HS-5 (cell line): Measurements from ENCODE around the gene RAB20.
"Not testable (repeated sequence)": the region's sequence is repeated elsewhere in the genome, so short reads cannot be mapped to it uniquely, and the experiment has no call there.

ENCODE experiments used
- DNase-seq: peaks from one replicate; pipeline ENCODE4 v3.0.0-alpha.2; 2012; ENCODE audit warnings: low read depth

Gene RAB20

GRCh38 chr13:110509971-110510786 lies 51.3 kb downstream of the RAB20 start:
- DNase-seq = no peak

GRCh38 chr13:110509478-110509926 lies 52.0 kb downstream of the RAB20 start:
- no peak for DNase-seq

- DNase-seq = no peak
Measured at GRCh38 chr13:110507678-110508381, 53.7 kb downstream of the RAB20 start.

GRCh38 chr13:110506859-110507566 lies 54.5 kb downstream of the RAB20 start:
- no peak for DNase-seq

GRCh38 chr13:110506396-110506795 lies 55.1 kb downstream of the RAB20 start:
- DNase-seq = no peak

GRCh38 chr13:110505594-110505993 lies 55.9 kb downstream of the RAB20 start:
- DNase-seq = no peak

GRCh38 chr13:110503979-110504499 lies 57.5 kb downstream of the RAB20 start:
- DNase-seq = no peak

GRCh38 chr13:110503037-110503901 lies 58.3 kb downstream of the RAB20 start:
- DNase-seq = peak; percentile 5

GRCh38 chr13:110501188-110501587 lies 60.3 kb downstream of the RAB20 start:
- DNase-seq = no peak

GRCh38 chr13:110500341-110500740 lies 61.2 kb downstream of the RAB20 start:
- no peak for DNase-seq

GRCh38 chr13:110499621-110500281 lies 61.8 kb downstream of the RAB20 start:
- DNase-seq = peak; percentile 26

- no peak for DNase-seq
Measured at GRCh38 chr13:110498765-110499164, 62.8 kb downstream of the RAB20 start.

- no peak for DNase-seq
Measured at GRCh38 chr13:110498327-110498726, 63.2 kb downstream of the RAB20 start.

- DNase-seq = not testable (repeated sequence)
Measured at GRCh38 chr13:110497896-110498295, 63.6 kb downstream of the RAB20 start.

GRCh38 chr13:110497003-110497402 lies 64.5 kb downstream of the RAB20 start:
- no peak for DNase-seq

GRCh38 chr13:110496281-110496680 lies 65.2 kb downstream of the RAB20 start:
- DNase-seq = no peak

GRCh38 chr13:110495881-110496280 lies 65.6 kb downstream of the RAB20 start:
- DNase-seq = no peak

GRCh38 chr13:110495376-110495775 lies 66.1 kb downstream of the RAB20 start:
- no peak for DNase-seq

- no peak for DNase-seq
Measured at GRCh38 chr13:110493613-110494012, 67.9 kb downstream of the RAB20 start.

GRCh38 chr13:110492679-110493593 lies 68.6 kb downstream of the RAB20 start:
- DNase-seq = no peak
